HepG2 (cell line): ENCODE data around the gene MC3R. TPM values are rescaled to one million over a fixed set of nuclear protein-coding genes. Genes with fewer than 3 reads are reported as not detected.

Experiments
- ATAC-seq: fragments of 200-7000 bp; cut with Tn5 transposase; 3 replicates; pipeline ENCODE4 v1.9.1; 2020; ENCODE audit warnings: mild to moderate bottlenecking, moderate library complexity
- BruUV-seq: library from RNA; stranded (reverse); fragments of 400-500 nt; replicated peaks from 2 replicates; lab custom pipeline; 2021; lab: Mats Ljungman, UMichigan
- CTCF ChIA-PET: fragments of 300-600 bp; formaldehyde crosslinking; extraction: SDS; loops from one replicate; lab custom pipeline; 2021; ENCODE audit warnings: low total read pairs, inconsistent platforms, low intra/inter-chr PET ratio; lab: Yijun Ruan, JAX
- POLR2A ChIA-PET: fragments of 350-600 bp; sonication (Branson Sonifier 250); formaldehyde crosslinking; loops from one replicate; lab custom pipeline; 2020; ENCODE audit warnings: antibody characterized with exemption, inconsistent platforms; lab: Yijun Ruan, JAX
- DNase-seq: peaks from one replicate; pipeline ENCODE4 v3.0.0-alpha.2; 2015; ENCODE audit warnings: low spot score
- FAIRE-seq: peaks from 3 replicates; lab custom pipeline; 2011; peaks lifted over from hg19 to GRCh38; lab: Jason Lieb, UNC
- H2AFZ ChIP-seq: one replicate; pipeline ENCODE4 v1.6.1; 2011; ENCODE audit warnings: low read length, inconsistent platforms
- H3K27ac ChIP-seq: fragments of 300-600 bp; 3 replicates; pipeline ENCODE4 v1.8.0; 2011; ENCODE audit warnings: mixed run types, mild to moderate bottlenecking, mixed read lengths, low read length, inconsistent platforms; ENCODE audit not compliant: insufficient read depth; ENCODE audit errors: extremely low read length
- H3K27me3 ChIP-seq, 2 experiments: fragments of 200-600 bp in 1 of 2; 2 replicates in 1 of 2; 3 replicates in 1 of 2; pipeline versions ENCODE4 v1.6.0 to v1.8.0; 2011; ENCODE audit warnings: low read length in 2 of 2, mild to moderate bottlenecking in 2 of 2, moderate library complexity in 2 of 2, inconsistent platforms in 1 of 2; ENCODE audit not compliant: insufficient read depth in 2 of 2, control insufficient read depth in 1 of 2
- H3K36me3 ChIP-seq, 2 experiments: fragments of 200-600 bp in 1 of 2; replicated peaks in 1 of 2; 2 replicates in 1 of 2; 3 replicates in 1 of 2; pipeline versions ENCODE4 v1.5.1 to v1.8.0; 2011; ENCODE audit warnings: low read length in 2 of 2, inconsistent platforms in 1 of 2; ENCODE audit not compliant: insufficient read depth in 2 of 2, control insufficient read depth in 1 of 2
- H3K4me1 ChIP-seq: 2 replicates; pipeline ENCODE4 v1.5.1; 2012; ENCODE audit warnings: low read length, inconsistent platforms; ENCODE audit not compliant: insufficient read depth
- H3K4me2 ChIP-seq: 2 replicates; pipeline ENCODE4 v1.6.0; 2011; ENCODE audit warnings: low read depth, low read length, inconsistent platforms
- H3K4me3 ChIP-seq, 3 experiments: fragments of 200-600 bp in 1 of 3; sonication (generic), shearing (Covaris generic) in 1 of 3; replicated peaks in 1 of 3; 2 replicates each; pipeline ENCODE4 v1.5.1; 2011 to 2016; ENCODE audit warnings: low read length in 3 of 3, inconsistent platforms in 2 of 3, low read depth in 2 of 3, mild to moderate bottlenecking in 2 of 3, control low read depth in 1 of 3, mixed read lengths in 1 of 3; ENCODE audit not compliant: insufficient read depth in 1 of 3
- H3K79me2 ChIP-seq: one replicate; pipeline ENCODE4 v1.6.1; 2011; ENCODE audit warnings: low read length, inconsistent platforms; ENCODE audit not compliant: insufficient read depth
- H3K9ac ChIP-seq: 2 replicates; pipeline ENCODE4 v1.6.0; 2011; ENCODE audit warnings: mild to moderate bottlenecking, low read depth, low read length, inconsistent platforms; ENCODE audit not compliant: insufficient read depth
- H3K9me3 ChIP-seq: 2 replicates; pipeline ENCODE4 v1.5.1; 2012; ENCODE audit warnings: mild to moderate bottlenecking, low read length
- H4K20me1 ChIP-seq: 2 replicates; pipeline ENCODE4 v1.6.0; 2011; ENCODE audit warnings: inconsistent platforms, mild to moderate bottlenecking, low read length, moderate library complexity; ENCODE audit not compliant: insufficient read depth
- ARID5B ChIP-seq: IDR thresholded peaks from 2 replicates; pipeline ENCODE4 v1.4.0; 2020; ENCODE audit warnings: mild to moderate bottlenecking, missing genetic modification reagents
- ATM ChIP-seq: fragments of 450-650 bp; IDR thresholded peaks from 2 replicates; pipeline ENCODE4 v1.7.1; 2017; ENCODE audit warnings: mild to moderate bottlenecking, borderline replicate concordance
- SETDB1 ChIP-seq: sonication (generic); formaldehyde crosslinking; IDR thresholded peaks from 2 replicates; pipeline ENCODE4 v1.5.1; 2020; ENCODE audit warnings: missing genetic modification reagents, mild to moderate bottlenecking, borderline replicate concordance
- ZNF580 ChIP-seq: IDR thresholded peaks from 2 replicates; pipeline ENCODE4 v1.6.1; 2016; ENCODE audit warnings: low read depth, borderline replicate concordance
- ZNF687 ChIP-seq: sonication (generic); formaldehyde crosslinking; IDR thresholded peaks from 2 replicates; pipeline ENCODE4 v1.5.1; 2020; ENCODE audit warnings: mild to moderate bottlenecking, missing genetic modification reagents, moderate library complexity
- WGBS: methylation state at CpG from one replicate; pipeline ENCODE4 v1.1.6; 2017; ENCODE audit warnings: low lambda C conversion rate; 5-methylcytosine and 5-hydroxymethylcytosine counted together
- in situ Hi-C: cut with HindIII; loops from 2 replicates; pipeline ENCODE4 v1.10.0; 2017; ENCODE audit warnings: low pct_unique_long_range_greater_than_20kb; ENCODE audit not compliant: extremely low pct_ligation_motif_present
- intact Hi-C: fragments of 100-400 bp; cut with micrococcal nuclease; formaldehyde crosslinking; loops from one replicate; pipeline ENCODE4 v1.10.0; 2022; ENCODE audit not compliant: unreplicated experiment
- polyA plus RNA-seq, 8 experiments: library from polyadenylated mRNA; depleted of rRNA in 3 of 8; stranded (reverse) in 7 of 8; unstranded in 1 of 8; fragments of >200 nt; fragmentation: Illumina TruSeq in 4 of 8; extraction: Trizol in 4 of 8; gene quantifications; 2 replicates each; pipeline versions ENCODE4 v1.2.1 to v1.2.3, GENCODE V29; 2011 to 2016; ENCODE audit warnings: low read depth in 4 of 8, missing spikeins in 1 of 8, mixed read lengths in 1 of 8; ENCODE audit not compliant: insufficient read depth in 1 of 8
- total RNA-seq, 5 experiments: library from RNA; depleted of rRNA; stranded (reverse); fragments of >200 nt; fragmentation: Illumina TruSeq; extraction: Trizol; gene quantifications; 2 replicates each; pipeline ENCODE4 v1.2.3, GENCODE V29; 2016; ENCODE audit warnings: low read depth in 1 of 5

MC3R gene
- total and polyA plus RNA-seq, 2 of the 13 experiments (the other 11 are each of a cell fraction or from before 2014, with no cell fraction given), result not detected

GRCh38 chr20:56289652-56290051 is 41.1 kb downstream of the MC3R start:
- no peak overlapping the region for H2AFZ ChIP-seq
- ChIA-PET POLR2A (no interaction called here), CTCF (no interaction called here)
- DNase-seq, result no peak
- no peak overlapping the region for H3K4me2 ChIP-seq
- no peaks in the 10 kb centered on the region for H3K9me3 ChIP-seq
- H3K9ac ChIP-seq, result no peak overlapping the region
- intact Hi-C loops, result no loop called here
- BruUV-seq, result no TSS peak
- in situ Hi-C loops, result no loop called here
- no peak for TF ChIP-seq ZNF580
- no peaks in the 10 kb centered on the region for H3K4me1 ChIP-seq
- WGBS, result 10% methylated on average over 5 of the region's 5 CpGs
- no peaks in the 10 kb centered on the region for H3K27me3 ChIP-seq
- no peak overlapping the region for H3K4me3 ChIP-seq
- H3K36me3 ChIP-seq, result no peaks in the 10 kb centered on the region
- ATAC-seq, result no peak
- H3K27ac ChIP-seq, result no peak overlapping the region
- no peaks in the 10 kb centered on the region for H4K20me1 ChIP-seq
- FAIRE-seq, result no peak
- no peaks in the 10 kb centered on the region for H3K79me2 ChIP-seq

GRCh38 chr20:56299362-56299761 is 50.8 kb downstream of the MC3R start:
- H3K27me3 ChIP-seq, result peaks cover 0 to 8% of the 10 kb centered on the region in 2 experiments; a peak in 1 of 5 replicates
- no peaks in the 10 kb centered on the region for H3K9me3 ChIP-seq
- FAIRE-seq (no peak), ATAC-seq (no peak), DNase-seq (no peak)
- ChIA-PET CTCF (no interaction called here), POLR2A (no interaction called here)
- no peaks in the 10 kb centered on the region for H3K36me3 ChIP-seq
- H2AFZ ChIP-seq, result no peak overlapping the region
- in situ Hi-C loops, result no loop called here
- H3K27ac ChIP-seq, result no peak overlapping the region
- intact Hi-C loops, result no loop called here
- WGBS, result 71% methylated on average over 1 of the region's 1 CpG
- no TSS peak for BruUV-seq
- H3K9ac ChIP-seq, result no peak overlapping the region
- no peaks in the 10 kb centered on the region for H4K20me1 ChIP-seq
- no peaks in the 10 kb centered on the region for H3K79me2 ChIP-seq
- no peak overlapping the region for H3K4me3 ChIP-seq
- no peak overlapping the region for H3K4me2 ChIP-seq
- H3K4me1 ChIP-seq, result no peaks in the 10 kb centered on the region
- no peak for TF ChIP-seq ARID5B
- no peak for TF ChIP-seq ATM
- no peak for TF ChIP-seq SETDB1
- TF ChIP-seq ZNF687, result no peak
